ENCODE results near the gene FAM120A.

Gene FAM120A

DNA sequence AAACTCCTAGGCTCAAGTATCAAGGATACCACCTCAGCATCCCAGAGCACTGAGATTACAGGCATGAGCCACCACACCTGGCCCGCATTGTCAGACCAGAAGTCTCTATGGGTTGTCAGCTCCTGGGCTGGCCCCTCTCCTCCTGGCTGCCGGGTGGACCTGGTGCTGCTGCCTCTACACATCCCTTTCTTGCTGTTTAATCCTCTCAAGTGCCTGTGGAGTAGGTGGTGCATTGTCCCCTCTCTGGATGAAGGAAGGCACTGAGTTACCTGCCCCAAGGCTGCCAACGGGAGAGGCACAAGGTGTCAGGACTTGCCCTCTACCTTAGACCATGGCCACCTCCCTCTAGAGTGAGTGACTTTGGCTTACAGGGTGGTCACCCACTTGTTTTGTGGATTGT is 162.3 kb downstream of the FAM120A start:
- TF ChIP-seq, protein P1, sequence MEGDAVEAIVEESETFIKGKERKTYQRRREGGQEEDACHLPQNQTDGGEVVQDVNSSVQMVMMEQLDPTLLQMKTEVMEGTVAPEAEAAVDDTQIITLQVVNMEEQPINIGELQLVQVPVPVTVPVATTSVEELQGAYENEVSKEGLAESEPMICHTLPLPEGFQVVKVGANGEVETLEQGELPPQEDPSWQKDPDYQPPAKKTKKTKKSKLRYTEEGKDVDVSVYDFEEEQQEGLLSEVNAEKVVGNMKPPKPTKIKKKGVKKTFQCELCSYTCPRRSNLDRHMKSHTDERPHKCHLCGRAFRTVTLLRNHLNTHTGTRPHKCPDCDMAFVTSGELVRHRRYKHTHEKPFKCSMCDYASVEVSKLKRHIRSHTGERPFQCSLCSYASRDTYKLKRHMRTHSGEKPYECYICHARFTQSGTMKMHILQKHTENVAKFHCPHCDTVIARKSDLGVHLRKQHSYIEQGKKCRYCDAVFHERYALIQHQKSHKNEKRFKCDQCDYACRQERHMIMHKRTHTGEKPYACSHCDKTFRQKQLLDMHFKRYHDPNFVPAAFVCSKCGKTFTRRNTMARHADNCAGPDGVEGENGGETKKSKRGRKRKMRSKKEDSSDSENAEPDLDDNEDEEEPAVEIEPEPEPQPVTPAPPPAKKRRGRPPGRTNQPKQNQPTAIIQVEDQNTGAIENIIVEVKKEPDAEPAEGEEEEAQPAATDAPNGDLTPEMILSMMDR (conservative IDR thresholded peaks at IDR 0.05), result no peak

DNA sequence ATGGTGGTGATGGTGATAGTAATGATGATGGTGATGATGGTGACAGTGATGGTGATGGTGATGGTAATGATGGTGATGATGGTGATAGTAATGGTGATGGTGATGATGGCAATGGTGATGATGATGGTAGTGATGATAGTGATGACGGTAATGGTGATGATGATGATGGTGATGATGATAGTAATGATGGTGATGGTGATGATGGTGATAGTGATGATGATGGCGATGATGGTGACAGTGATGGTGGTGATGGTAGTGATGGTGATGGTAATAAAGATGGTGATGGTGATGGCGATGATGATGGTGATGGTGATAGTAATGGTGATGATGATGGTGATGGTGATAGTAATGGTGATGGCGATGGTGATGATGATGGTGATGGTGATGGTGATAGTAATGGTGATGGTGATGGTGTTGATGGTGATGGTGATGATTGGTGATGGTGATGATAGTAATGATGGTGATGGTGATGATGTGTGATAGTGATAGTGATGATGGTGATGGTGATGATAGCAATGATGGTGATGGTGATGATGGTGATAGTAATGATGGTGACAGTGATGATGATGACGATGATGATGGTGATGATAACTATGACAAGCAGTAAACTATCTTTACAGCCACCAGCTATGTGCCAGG is 163.5 kb downstream of the FAM120A start:
- TF ChIP-seq, protein P1 (conservative IDR thresholded peaks at IDR 0.05), result no peak
- no peak overlapping the region for H3K27ac ChIP-seq

More for the DNA sequence above, 162.3 kb downstream of the FAM120A start:
- H3K27ac ChIP-seq, result no peak overlapping the region

Measured in VCaP (cell line).